Right renal cortex interstitium (tissue), 3 donors: ENCODE measurements around the gene ANTXR1. TPM values are rescaled to one million over a fixed set of nuclear protein-coding genes. Genes with fewer than 3 reads are reported as not detected.

Experiments used
- DNase-seq, 3 donors: peaks; one replicate each; pipeline ENCODE4 v3.0.0-alpha.2; 2013; ENCODE audit warnings: low read depth in 3 of 3, low spot score in 2 of 3
- polyA plus RNA-seq, 3 donors: library from polyadenylated mRNA; unstranded; fragments of 120-200 nt; gene quantifications; one replicate each; pipeline ENCODE4 v1.2.1, GENCODE V29; 2013; ENCODE audit not compliant: insufficient read length in 3 of 3

ANTXR1 gene
- polyA plus RNA-seq, 3 donors = 79.0 to 90.0 (median 86.1) TPM

- DNase-seq = no peak
Observed at GRCh38 chr2:69001879-69002278, 11.1 kb upstream of the ANTXR1 start.

- no peak for DNase-seq
Observed at GRCh38 chr2:69003731-69004130, 9.2 kb upstream of the ANTXR1 start.

- no peak for DNase-seq
Observed at GRCh38 chr2:69007169-69007568, 5.8 kb upstream of the ANTXR1 start.

- no peak for DNase-seq
Observed at GRCh38 chr2:69007603-69008002, 5.4 kb upstream of the ANTXR1 start.

- no peak for DNase-seq
Observed at GRCh38 chr2:69010437-69011194, 2.4 kb upstream of the ANTXR1 start.

- no peak for DNase-seq
Observed at GRCh38 chr2:69011611-69012157, 1.3 kb upstream of the ANTXR1 start.

GRCh38 chr2:69012310-69013141, 453 bp upstream of the ANTXR1 start:
- DNase-seq = peak in 1 of 3 donors; percentile 62

GRCh38 chr2:69013840-69014821, 1.2 kb downstream of the ANTXR1 start:
- DNase-seq = peak in 1 of 3 donors; percentile 27

- no peak for DNase-seq
Observed at GRCh38 chr2:69017080-69017479, 4.1 kb downstream of the ANTXR1 start.

GRCh38 chr2:69017835-69018234, 4.9 kb downstream of the ANTXR1 start:
- DNase-seq = no peak

GRCh38 chr2:69018678-69019095, 5.7 kb downstream of the ANTXR1 start:
- no peak for DNase-seq

GRCh38 chr2:69020496-69021426, 7.8 kb downstream of the ANTXR1 start:
- DNase-seq = no peak

GRCh38 chr2:69021727-69022126, 8.7 kb downstream of the ANTXR1 start:
- no peak for DNase-seq

GRCh38 chr2:69022548-69022947, 9.6 kb downstream of the ANTXR1 start:
- DNase-seq = no peak

- no peak for DNase-seq
Observed at GRCh38 chr2:69023236-69023635, 10.3 kb downstream of the ANTXR1 start.

- no peak for DNase-seq
Observed at GRCh38 chr2:69026026-69026425, 13.0 kb downstream of the ANTXR1 start.

- no peak for DNase-seq
Observed at GRCh38 chr2:69026691-69027459, 13.9 kb downstream of the ANTXR1 start.

GRCh38 chr2:69030800-69031428, 17.9 kb downstream of the ANTXR1 start:
- DNase-seq = no peak
